ENCODE measurements around the gene CFAP161.

DNA sequence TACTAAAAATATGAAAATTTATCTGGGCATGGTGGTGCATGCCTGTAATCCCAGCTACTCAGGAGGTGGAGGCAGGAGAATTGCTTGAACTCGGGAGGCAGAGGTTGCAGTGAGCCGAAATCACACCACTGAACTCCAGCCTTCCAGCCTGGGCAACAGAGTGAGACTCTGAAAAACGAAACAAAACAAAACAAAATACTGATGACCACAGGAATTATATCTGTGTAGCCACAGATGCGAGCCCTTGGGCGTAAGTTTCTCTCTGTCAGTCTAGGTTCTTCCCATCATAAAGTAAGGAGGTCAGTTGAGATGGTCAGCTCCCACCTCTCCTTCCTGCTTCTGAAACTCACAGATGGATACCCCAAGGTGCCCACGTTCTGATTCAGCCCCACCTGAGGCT is 37.7 kb upstream of the CFAP161 start:
- TF ChIP-seq, protein P1, sequence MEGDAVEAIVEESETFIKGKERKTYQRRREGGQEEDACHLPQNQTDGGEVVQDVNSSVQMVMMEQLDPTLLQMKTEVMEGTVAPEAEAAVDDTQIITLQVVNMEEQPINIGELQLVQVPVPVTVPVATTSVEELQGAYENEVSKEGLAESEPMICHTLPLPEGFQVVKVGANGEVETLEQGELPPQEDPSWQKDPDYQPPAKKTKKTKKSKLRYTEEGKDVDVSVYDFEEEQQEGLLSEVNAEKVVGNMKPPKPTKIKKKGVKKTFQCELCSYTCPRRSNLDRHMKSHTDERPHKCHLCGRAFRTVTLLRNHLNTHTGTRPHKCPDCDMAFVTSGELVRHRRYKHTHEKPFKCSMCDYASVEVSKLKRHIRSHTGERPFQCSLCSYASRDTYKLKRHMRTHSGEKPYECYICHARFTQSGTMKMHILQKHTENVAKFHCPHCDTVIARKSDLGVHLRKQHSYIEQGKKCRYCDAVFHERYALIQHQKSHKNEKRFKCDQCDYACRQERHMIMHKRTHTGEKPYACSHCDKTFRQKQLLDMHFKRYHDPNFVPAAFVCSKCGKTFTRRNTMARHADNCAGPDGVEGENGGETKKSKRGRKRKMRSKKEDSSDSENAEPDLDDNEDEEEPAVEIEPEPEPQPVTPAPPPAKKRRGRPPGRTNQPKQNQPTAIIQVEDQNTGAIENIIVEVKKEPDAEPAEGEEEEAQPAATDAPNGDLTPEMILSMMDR (conservative IDR thresholded peaks at IDR 0.05; ENCODE audit: low read depth in 2 of 2) = no peak
- TF ChIP-seq CREB1 (CRISPR knock-in tag; IDR thresholded peaks at IDR 0.05; ENCODE audit: low read depth) (no peak), EZH2 (IDR thresholded peaks at IDR 0.05; ENCODE audit: low read depth, unreplicated experiment) (no peak), REST (IDR thresholded peaks at IDR 0.05; ENCODE audit: unreplicated experiment) (no peak), EZH2phosphoT487 (IDR thresholded peaks at IDR 0.05; ENCODE audit: unreplicated experiment) (no peak), NANOG (IDR thresholded peaks at IDR 0.05; ENCODE audit: borderline replicate concordance) (no peak), POLR2AphosphoS5 (IDR thresholded peaks at IDR 0.05; ENCODE audit: low read depth) (no peak), ZNF331 (CRISPR knock-in tag; IDR thresholded peaks at IDR 0.05; ENCODE audit: low read depth) (no peak), ZNF114 (CRISPR knock-in tag; IDR thresholded peaks at IDR 0.05) (no peak)
- TF ChIP-seq, protein P2, sequence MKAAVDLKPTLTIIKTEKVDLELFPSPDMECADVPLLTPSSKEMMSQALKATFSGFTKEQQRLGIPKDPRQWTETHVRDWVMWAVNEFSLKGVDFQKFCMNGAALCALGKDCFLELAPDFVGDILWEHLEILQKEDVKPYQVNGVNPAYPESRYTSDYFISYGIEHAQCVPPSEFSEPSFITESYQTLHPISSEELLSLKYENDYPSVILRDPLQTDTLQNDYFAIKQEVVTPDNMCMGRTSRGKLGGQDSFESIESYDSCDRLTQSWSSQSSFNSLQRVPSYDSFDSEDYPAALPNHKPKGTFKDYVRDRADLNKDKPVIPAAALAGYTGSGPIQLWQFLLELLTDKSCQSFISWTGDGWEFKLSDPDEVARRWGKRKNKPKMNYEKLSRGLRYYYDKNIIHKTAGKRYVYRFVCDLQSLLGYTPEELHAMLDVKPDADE (IDR thresholded peaks at IDR 0.05) = no peak

Measured in GM23338 (cell line).